Calu3 (cell line): ENCODE data around the gene MYH9. TPM values are rescaled to one million over a fixed set of nuclear protein-coding genes. Genes with fewer than 3 reads are reported as not detected.
"Not testable (repeated sequence)": the region's sequence is repeated elsewhere in the genome, so short reads cannot be mapped to it uniquely, and the experiment has no call there.

Experiments used
- BruUV-seq: library from RNA; stranded (reverse); fragments of 400-500 nt; replicated peaks from 2 replicates; lab custom pipeline; 2021; lab: Mats Ljungman, UMichigan
- CTCF ChIA-PET: fragments of 300-600 bp; sonication (Branson Sonifier 250); formaldehyde crosslinking; loops from one replicate; lab custom pipeline; 2022; ENCODE audit warnings: antibody characterized with exemption; lab: Charles Lee
- DNase-seq: peaks from one replicate; pipeline ENCODE4 v3.0.0; 2022
- H3K27ac Mint-ChIP-seq: one replicate; pipeline ENCODE4 v1.8.0; 2022; ENCODE audit warnings: mixed read lengths; ENCODE audit not compliant: unreplicated experiment
- H3K27me3 Mint-ChIP-seq: one replicate; pipeline ENCODE4 v1.8.0; 2022; ENCODE audit warnings: mixed read lengths; ENCODE audit not compliant: unreplicated experiment
- H3K36me3 Mint-ChIP-seq: one replicate; pipeline ENCODE4 v1.8.0; 2022; ENCODE audit warnings: mild to moderate bottlenecking, moderate library complexity, mixed read lengths; ENCODE audit not compliant: insufficient read depth, unreplicated experiment
- H3K4me1 Mint-ChIP-seq: one replicate; pipeline ENCODE4 v1.8.0; 2022; ENCODE audit warnings: mild to moderate bottlenecking, low read depth, mixed read lengths; ENCODE audit not compliant: unreplicated experiment
- H3K4me3 Mint-ChIP-seq: one replicate; pipeline ENCODE4 v1.8.0; 2022; ENCODE audit warnings: mild to moderate bottlenecking, low read depth, moderate library complexity, mixed read lengths; ENCODE audit not compliant: unreplicated experiment
- H3K9me3 Mint-ChIP-seq: one replicate; pipeline ENCODE4 v1.8.0; 2022; ENCODE audit warnings: low read depth, mixed read lengths; ENCODE audit not compliant: unreplicated experiment
- CTCF ChIP-seq: fragments of 200-600 bp; IDR thresholded peaks from one replicate; pipeline ENCODE4 v1.8.0; 2022; ENCODE audit warnings: antibody characterized with exemption; ENCODE audit not compliant: unreplicated experiment
- intact Hi-C: fragments of 100-400 bp; cut with micrococcal nuclease; formaldehyde crosslinking; loops from one replicate; pipeline ENCODE4 v1.10.0; 2022; ENCODE audit not compliant: unreplicated experiment
- total RNA-seq: library from RNA; stranded (reverse); gene quantifications from 2 replicates; pipeline ENCODE4 v1.2.3, GENCODE V29; 2022

The MYH9 gene
- total RNA-seq, 1 experiment from 2014 or later: 606 TPM

- Mint-ChIP-seq H3K4me1 (no peaks in the 10 kb centered on the region), H3K27ac (no peak overlapping the region), H3K36me3 (peaks cover 70% of the 10 kb centered on the region), H3K4me3 (no peak overlapping the region), H3K27me3 (no peaks in the 10 kb centered on the region), H3K9me3 (peaks cover 4% of the 10 kb centered on the region)
- TF ChIP-seq CTCF: no peak
- DNase-seq: no peak
- BruUV-seq: no TSS peak
- intact Hi-C loops: no loop called here
- CTCF ChIA-PET: interaction anchor here (0.6 to 1.7 kb wide), 2 partner anchors 15 to 40 kb away, joined by 5 to 6 read pairs; partner anchors contain the start of gene APOL2
These were observed 108.5 kb downstream of the MYH9 start for GRCh38 chr22:36279219-36279666.

GRCh38 chr22:36277482-36278291 is 110.1 kb downstream of the MYH9 start:
- no TSS peak for BruUV-seq
- TF ChIP-seq CTCF: peak; percentile 74
- peaks cover 55% of the 10 kb centered on the region for H3K36me3 Mint-ChIP-seq
- peaks cover 4% of the 10 kb centered on the region for H3K9me3 Mint-ChIP-seq
- CTCF ChIA-PET: interaction anchor here (1.5 to 2.0 kb wide), 4 partner anchors 9 to 83 kb away, joined by 4 to 8 read pairs (median 6); partner anchors contain the start of genes APOL1 and APOL2
- H3K27me3 Mint-ChIP-seq: no peaks in the 10 kb centered on the region
- intact Hi-C loops: loop anchor here (1.0 kb wide), 1 partner anchor 82 kb away; no protein-coding TSS in a partner anchor
- no peak overlapping the region for H3K4me3 Mint-ChIP-seq
- H3K4me1 Mint-ChIP-seq: no peaks in the 10 kb centered on the region
- peak overlapping the region; percentile 54 for H3K27ac Mint-ChIP-seq
- DNase-seq: peak; percentile 64

GRCh38 chr22:36274531-36274930 is 113.2 kb downstream of the MYH9 start:
- TF ChIP-seq CTCF: no peak
- Mint-ChIP-seq H3K9me3 (peaks cover 4% of the 10 kb centered on the region), H3K27me3 (no peaks in the 10 kb centered on the region), H3K27ac (no peak overlapping the region), H3K36me3 (peaks cover 25% of the 10 kb centered on the region), H3K4me1 (peaks cover 9% of the 10 kb centered on the region), H3K4me3 (no peak overlapping the region)
- CTCF ChIA-PET: interaction anchor here (1.1 kb wide), 1 partner anchor 12 kb away, joined by 3 read pairs; no protein-coding TSS in a partner anchor
- no TSS peak for BruUV-seq
- intact Hi-C loops: no loop called here
- DNase-seq: no peak

GRCh38 chr22:36271951-36272350 is 115.8 kb downstream of the MYH9 start:
- H3K27ac Mint-ChIP-seq, H3K4me3 Mint-ChIP-seq, H3K4me1 Mint-ChIP-seq, intact Hi-C loops, CTCF ChIA-PET, BruUV-seq, H3K27me3 Mint-ChIP-seq, DNase-seq, H3K9me3 Mint-ChIP-seq: not testable (repeated sequence)
- H3K36me3 Mint-ChIP-seq: peaks cover 18% of the 10 kb centered on the region

GRCh38 chr22:36271231-36271630 is 116.5 kb downstream of the MYH9 start:
- BruUV-seq, H3K27me3 Mint-ChIP-seq, CTCF ChIA-PET, H3K4me3 Mint-ChIP-seq, H3K27ac Mint-ChIP-seq, intact Hi-C loops, DNase-seq, H3K4me1 Mint-ChIP-seq, H3K9me3 Mint-ChIP-seq: not testable (repeated sequence)
- peaks cover 25% of the 10 kb centered on the region for H3K36me3 Mint-ChIP-seq
